Transverse colon (tissue), 4 donors: Measurements from ENCODE around the gene SLBP. TPM values are rescaled to one million over a fixed set of nuclear protein-coding genes. Genes with fewer than 3 reads are reported as not detected.

Experiments used
- DNase-seq: peaks from one replicate; pipeline ENCODE4 v3.0.0-alpha.2; 2019
- H3K27ac ChIP-seq, 4 donors: fragments of 200-600 bp; sonication (generic); 2 replicates each; pipeline ENCODE4 v1.5.1; 2016 to 2018; ENCODE audit warnings: inconsistent platforms in 4 of 4
- H3K27me3 ChIP-seq: fragments of 200-600 bp; sonication (generic); 2 replicates; pipeline ENCODE4 v1.5.1; 2017; ENCODE audit warnings: inconsistent platforms
- H3K36me3 ChIP-seq, 4 donors: fragments of 200-600 bp; sonication (generic); 2 replicates each; pipeline ENCODE4 v1.5.1; 2017 to 2019; ENCODE audit warnings: inconsistent platforms in 4 of 4
- H3K4me1 ChIP-seq, 4 donors: fragments of 200-600 bp; sonication (generic); 2 replicates each; pipeline ENCODE4 v1.5.1; 2017 to 2020; ENCODE audit warnings: inconsistent platforms in 4 of 4
- H3K4me3 ChIP-seq, 4 donors: fragments of 200-600 bp; sonication (generic); 1 replicate in 1 of 4; 2 replicates in 3 of 4; pipeline versions ENCODE4 v1.5.1 to v1.6.1; 2017 to 2019; ENCODE audit warnings: inconsistent platforms in 4 of 4
- H3K9me3 ChIP-seq, 2 donors: fragments of 200-600 bp; sonication (generic); 2 replicates each; pipeline ENCODE4 v1.5.1; 2017 to 2019; ENCODE audit warnings: inconsistent platforms in 2 of 2
- CTCF ChIP-seq, 5 experiments: fragments of 200-600 bp in 3 of 5; fragments of 450-650 bp in 2 of 5; sonication (generic) in 3 of 5; IDR thresholded peaks; 1 replicate in 2 of 5; 2 replicates in 3 of 5; pipeline ENCODE4 v1.5.1; 2016 to 2017; ENCODE audit warnings: antibody characterized with exemption in 5 of 5, inconsistent platforms in 3 of 5, mild to moderate bottlenecking in 2 of 5, moderate library complexity in 1 of 5
- EP300 ChIP-seq: sonication (generic); formaldehyde crosslinking; IDR thresholded peaks from one replicate; pipeline ENCODE4 v1.6.1; 2017; ENCODE audit warnings: antibody characterized with exemption, low read depth
- POLR2A ChIP-seq: fragments of 450-650 bp; IDR thresholded peaks from one replicate; pipeline ENCODE4 v1.6.1; 2016; ENCODE audit warnings: antibody characterized with exemption, mild to moderate bottlenecking, moderate library complexity
- POLR2AphosphoS5 ChIP-seq, 3 donors: sonication (generic); formaldehyde crosslinking; IDR thresholded peaks; one replicate each; pipeline ENCODE4 v1.6.1; 2016; ENCODE audit warnings: antibody characterized with exemption in 3 of 3
- WGBS, 2 donors: methylation state at CpG; one replicate each; pipeline ENCODE4 v1.1.5; 2018; ENCODE audit warnings: low coverage in 1 of 2; 5-methylcytosine and 5-hydroxymethylcytosine counted together
- in situ Hi-C, 4 donors: fragments of 200-750 bp; cut with MboI; loops; one replicate each; pipeline versions ENCODE4 v1.15.0 to v1.15.1; 2017; ENCODE audit warnings: low sequenced_read_pairs in 3 of 4, low pct_ligation_motif_present in 1 of 4, low pct_unique_long_range_greater_than_20kb in 1 of 4
- intact Hi-C: fragments of 100-400 bp; cut with DNase I; formaldehyde crosslinking; loops from one replicate; pipeline ENCODE4 v1.15.1; 2023; ENCODE audit warnings: low total_unique reads
- total RNA-seq, 4 donors: library from RNA; depleted of rRNA; stranded (reverse); fragments of >200 nt; gene quantifications; one replicate each; pipeline ENCODE4 v1.1.0, GENCODE V29; 2016

The SLBP gene
- total RNA-seq, 4 donors from 2014 or later: 7.6 to 47.5 (median 31.6) TPM

- Histone ChIP-seq H3K9me3 (no peaks in the 10 kb centered on the region), H3K4me1 (peaks cover 18 to 43% (median 35%) of the 10 kb centered on the region in 4 donors), H3K36me3 (no peaks in the 10 kb centered on the region), H3K4me3 (peak overlapping the region; percentile 69 to 98 (median 91)), H3K27me3 (no peaks in the 10 kb centered on the region), H3K27ac (peak overlapping the region; percentile 98 to 100 (median 99))
- intact Hi-C loops: no loop called here
- no peak for DNase-seq
- no peak for TF ChIP-seq EP300
- no peak for TF ChIP-seq POLR2A
- no peak for TF ChIP-seq CTCF (IDR thresholded peaks at IDR 0.05)
- no peak for TF ChIP-seq POLR2AphosphoS5 (IDR thresholded peaks at IDR 0.05)
- in situ Hi-C loops: no loop called here
- 6 to 13% methylated on average over 10 to 22 of the region's 22 CpGs for WGBS, 2 donors
These were observed 1.0 kb downstream of the SLBP start for GRCh38 chr4:1711055-1711570.

- intact Hi-C loops (no loop called here), in situ Hi-C loops (no loop called here)
- no peak for TF ChIP-seq POLR2A
- no peak for TF ChIP-seq POLR2AphosphoS5 (IDR thresholded peaks at IDR 0.05)
- TF ChIP-seq CTCF (IDR thresholded peaks at IDR 0.05): no peak
- no peak for TF ChIP-seq EP300
- WGBS, 2 donors: 30 to 43% methylated on average over 1 of the region's 1 CpG
- DNase-seq: no peak
- Histone ChIP-seq H3K4me3 (no peak overlapping the region), H3K9me3 (no peaks in the 10 kb centered on the region), H3K4me1 (peaks cover 11 to 28% (median 21%) of the 10 kb centered on the region in 4 donors), H3K27me3 (no peaks in the 10 kb centered on the region), H3K36me3 (no peaks in the 10 kb centered on the region), H3K27ac (no peak overlapping the region)
These were observed 3.5 kb downstream of the SLBP start for GRCh38 chr4:1708581-1708980.

GRCh38 chr4:1706358-1706757, 5.8 kb downstream of the SLBP start:
- Histone ChIP-seq H3K27ac (no peak overlapping the region), H3K9me3 (no peaks in the 10 kb centered on the region), H3K36me3 (peaks cover 0 to 8% (median 0%) of the 10 kb centered on the region in 4 donors), H3K27me3 (no peaks in the 10 kb centered on the region), H3K4me1 (peaks cover 6 to 17% (median 15%) of the 10 kb centered on the region in 4 donors), H3K4me3 (no peak overlapping the region)
- in situ Hi-C loops (no loop called here), intact Hi-C loops (no loop called here)
- WGBS, 2 donors: 93% methylated on average over 6 of the region's 6 CpGs; no CpG with 5 or more reads in 1 of the 2 donors
- DNase-seq: no peak
- no peak for TF ChIP-seq POLR2AphosphoS5 (IDR thresholded peaks at IDR 0.05)
- TF ChIP-seq EP300: no peak
- no peak for TF ChIP-seq POLR2A
- TF ChIP-seq CTCF (IDR thresholded peaks at IDR 0.05): no peak

GRCh38 chr4:1705732-1706131, 6.4 kb downstream of the SLBP start:
- intact Hi-C loops (no loop called here), in situ Hi-C loops (no loop called here)
- peaks cover 5 to 11% (median 9%) of the 10 kb centered on the region in 4 donors for H3K4me1 ChIP-seq
- no peak for DNase-seq
- H3K9me3 ChIP-seq: no peaks in the 10 kb centered on the region
- H3K36me3 ChIP-seq: peaks cover 0 to 8% (median 0%) of the 10 kb centered on the region in 4 donors
- TF ChIP-seq POLR2A (no peak), EP300 (no peak), CTCF (IDR thresholded peaks at IDR 0.05) (no peak), POLR2AphosphoS5 (IDR thresholded peaks at IDR 0.05) (no peak)
- 83 to 96% methylated on average over 1 to 6 of the region's 6 CpGs for WGBS, 2 donors
- H3K4me3 ChIP-seq: no peak overlapping the region
- no peak overlapping the region for H3K27ac ChIP-seq
- no peaks in the 10 kb centered on the region for H3K27me3 ChIP-seq
